ENCODE measurements around the gene ELANE.

- no peak for TF ChIP-seq GATA2 (IDR thresholded peaks at IDR 0.05; ENCODE audit: low read depth, low read length)
- TF ChIP-seq GATA3 (IDR thresholded peaks at IDR 0.05; ENCODE audit: low read depth, low read length): no peak
These were observed 22.9 kb upstream of the ELANE start for GRCh38 chr19:829129-829758.
